Measurements from ENCODE around the gene FGF2.

DNA sequence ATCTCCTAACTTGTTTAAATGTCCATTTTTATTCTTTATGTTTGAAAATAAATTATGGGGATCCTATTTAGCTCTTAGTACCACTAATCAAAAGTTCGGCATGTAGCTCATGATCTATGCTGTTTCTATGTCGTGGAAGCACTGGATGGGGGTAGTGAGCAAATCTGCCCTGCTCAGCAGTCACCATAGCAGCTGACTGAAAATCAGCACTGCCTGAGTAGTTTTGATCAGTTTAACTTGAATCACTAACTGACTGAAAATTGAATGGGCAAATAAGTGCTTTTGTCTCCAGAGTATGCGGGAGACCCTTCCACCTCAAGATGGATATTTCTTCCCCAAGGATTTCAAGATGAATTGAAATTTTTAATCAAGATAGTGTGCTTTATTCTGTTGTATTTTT, 68.2 kb downstream of the FGF2 start:
- TF ChIP-seq, protein P1, sequence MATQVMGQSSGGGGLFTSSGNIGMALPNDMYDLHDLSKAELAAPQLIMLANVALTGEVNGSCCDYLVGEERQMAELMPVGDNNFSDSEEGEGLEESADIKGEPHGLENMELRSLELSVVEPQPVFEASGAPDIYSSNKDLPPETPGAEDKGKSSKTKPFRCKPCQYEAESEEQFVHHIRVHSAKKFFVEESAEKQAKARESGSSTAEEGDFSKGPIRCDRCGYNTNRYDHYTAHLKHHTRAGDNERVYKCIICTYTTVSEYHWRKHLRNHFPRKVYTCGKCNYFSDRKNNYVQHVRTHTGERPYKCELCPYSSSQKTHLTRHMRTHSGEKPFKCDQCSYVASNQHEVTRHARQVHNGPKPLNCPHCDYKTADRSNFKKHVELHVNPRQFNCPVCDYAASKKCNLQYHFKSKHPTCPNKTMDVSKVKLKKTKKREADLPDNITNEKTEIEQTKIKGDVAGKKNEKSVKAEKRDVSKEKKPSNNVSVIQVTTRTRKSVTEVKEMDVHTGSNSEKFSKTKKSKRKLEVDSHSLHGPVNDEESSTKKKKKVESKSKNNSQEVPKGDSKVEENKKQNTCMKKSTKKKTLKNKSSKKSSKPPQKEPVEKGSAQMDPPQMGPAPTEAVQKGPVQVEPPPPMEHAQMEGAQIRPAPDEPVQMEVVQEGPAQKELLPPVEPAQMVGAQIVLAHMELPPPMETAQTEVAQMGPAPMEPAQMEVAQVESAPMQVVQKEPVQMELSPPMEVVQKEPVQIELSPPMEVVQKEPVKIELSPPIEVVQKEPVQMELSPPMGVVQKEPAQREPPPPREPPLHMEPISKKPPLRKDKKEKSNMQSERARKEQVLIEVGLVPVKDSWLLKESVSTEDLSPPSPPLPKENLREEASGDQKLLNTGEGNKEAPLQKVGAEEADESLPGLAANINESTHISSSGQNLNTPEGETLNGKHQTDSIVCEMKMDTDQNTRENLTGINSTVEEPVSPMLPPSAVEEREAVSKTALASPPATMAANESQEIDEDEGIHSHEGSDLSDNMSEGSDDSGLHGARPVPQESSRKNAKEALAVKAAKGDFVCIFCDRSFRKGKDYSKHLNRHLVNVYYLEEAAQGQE (IDR thresholded peaks at IDR 0.05; ENCODE audit: insufficient read depth in 1 of 2, low read depth in 2 of 2, low read length in 2 of 2), result no peak
- TF ChIP-seq POLR2AphosphoS5 (IDR thresholded peaks at IDR 0.05; ENCODE audit: low read depth, low read length) (no peak), TAF1 (IDR thresholded peaks at IDR 0.05; ENCODE audit: borderline replicate concordance, insufficient read depth, low read length) (no peak)

Measured in PFSK-1 (cell line).